H1 (cell line): ENCODE data around the gene C14orf132. TPM values are rescaled to one million over a fixed set of nuclear protein-coding genes. Genes with fewer than 3 reads are reported as not detected.

Experiments used
- CTCF ChIA-PET: fragments of 300-600 bp; sonication (Branson Sonifier 250); formaldehyde crosslinking; loops from one replicate; lab custom pipeline; 2021; ENCODE audit not compliant: partially characterized antibody; lab: Charles Lee
- POLR2A ChIA-PET: fragments of 300-600 bp; sonication (Branson Sonifier 250); formaldehyde crosslinking; loops from one replicate; lab custom pipeline; 2021; ENCODE audit warnings: inconsistent platforms; ENCODE audit not compliant: partially characterized antibody; lab: Charles Lee
- DNase-seq, 2 experiments: peaks; one replicate each; pipeline versions ENCODE4 v3.0.0 to v3.0.0-alpha.2; 2010 to 2022; ENCODE audit warnings: low spot score in 2 of 2, low read depth in 1 of 2, mixed read lengths in 1 of 2
- FAIRE-seq: peaks from 2 replicates; lab custom pipeline; 2011; peaks lifted over from hg19 to GRCh38; lab: Jason Lieb, UNC
- H2AFZ ChIP-seq: 2 replicates; pipeline ENCODE4 v1.8.1; 2012; ENCODE audit warnings: low read length, inconsistent platforms
- H2AK5ac ChIP-seq: 2 replicates; pipeline ENCODE4 v1.6.1; 2013; ENCODE audit warnings: low read depth, low read length
- H2BK120ac ChIP-seq: replicated peaks from 2 replicates; pipeline ENCODE3; 2013; ENCODE audit warnings: low read depth, low read length, inconsistent platforms
- H2BK12ac ChIP-seq: 2 replicates; pipeline ENCODE4 v1.6.1; 2013; ENCODE audit warnings: low read depth, low read length
- H2BK15ac ChIP-seq: 2 replicates; pipeline ENCODE4 v1.6.1; 2013; ENCODE audit warnings: low read length
- H2BK20ac ChIP-seq: 2 replicates; pipeline ENCODE4 v1.6.1; 2013; ENCODE audit warnings: low read length
- H2BK5ac ChIP-seq: 2 replicates; pipeline ENCODE4 v1.6.1; 2013; ENCODE audit warnings: low read depth, low read length
- H3K14ac ChIP-seq: 2 replicates; pipeline ENCODE4 v1.6.1; 2013; ENCODE audit warnings: inconsistent platforms; ENCODE audit not compliant: insufficient read length
- H3K18ac ChIP-seq: 2 replicates; pipeline ENCODE4 v1.6.1; 2013; ENCODE audit warnings: low read length; ENCODE audit errors: extremely low read depth
- H3K23ac ChIP-seq: 2 replicates; pipeline ENCODE4 v1.6.1; 2013; ENCODE audit warnings: inconsistent platforms; ENCODE audit not compliant: insufficient read length
- H3K23me2 ChIP-seq: 2 replicates; pipeline ENCODE4 v1.6.1; 2013; ENCODE audit warnings: low read depth, low read length
- H3K27ac ChIP-seq: 2 replicates; pipeline ENCODE4 v1.6.1; 2011; ENCODE audit warnings: low read depth, low read length, inconsistent platforms
- H3K27me3 ChIP-seq, 4 experiments: replicated peaks in 1 of 4; 1 replicate in 1 of 4; 2 replicates in 3 of 4; pipeline versions ENCODE4 v1.6.1 to v1.8.1; 2011 to 2013; ENCODE audit warnings: low read length in 3 of 4, mild to moderate bottlenecking in 3 of 4, inconsistent platforms in 2 of 4, mixed read lengths in 2 of 4, moderate library complexity in 1 of 4; ENCODE audit not compliant: control insufficient read depth in 3 of 4, insufficient read depth in 3 of 4; ENCODE audit errors: extremely low read depth in 1 of 4
- H3K36me3 ChIP-seq, 4 experiments: 2 replicates each; pipeline versions ENCODE4 v1.6.1 to v1.8.1; 2011 to 2013; ENCODE audit warnings: mild to moderate bottlenecking in 4 of 4, low read length in 3 of 4, moderate library complexity in 2 of 4, control low read depth in 1 of 4, inconsistent platforms in 1 of 4; ENCODE audit not compliant: insufficient read depth in 4 of 4, control insufficient read depth in 2 of 4
- H3K4ac ChIP-seq: replicated peaks from 2 replicates; pipeline ENCODE3; 2013; ENCODE audit warnings: low read length, low read depth, mixed read lengths, inconsistent platforms; ENCODE audit not compliant: insufficient read length
- H3K4me1 ChIP-seq, 4 experiments: replicated peaks in 1 of 4; 1 replicate in 1 of 4; 2 replicates in 3 of 4; pipeline versions ENCODE4 v1.6.1 to v1.8.1; 2011 to 2013; ENCODE audit warnings: low read length in 3 of 4, inconsistent platforms in 2 of 4, mixed read lengths in 1 of 4; ENCODE audit not compliant: insufficient read depth in 4 of 4, control insufficient read depth in 3 of 4
- H3K4me2 ChIP-seq, 2 experiments: 2 replicates each; pipeline versions ENCODE4 v1.6.1 to v1.8.1; 2011 to 2013; ENCODE audit warnings: low read depth in 2 of 2, low read length in 2 of 2, control low read depth in 1 of 2, inconsistent platforms in 1 of 2, mild to moderate bottlenecking in 1 of 2; ENCODE audit not compliant: insufficient read depth in 1 of 2
- H3K4me3 ChIP-seq, 4 experiments: fragments of 200-600, 300-600 bp in 1 of 4; sonication (generic), shearing (Covaris generic), sonication (Bioruptor Twin) in 1 of 4; 2 replicates each; pipeline versions ENCODE4 v1.5.1 to v1.8.1; 2011 to 2016; ENCODE audit warnings: low read length in 4 of 4, low read depth in 3 of 4, control low read depth in 2 of 4, inconsistent platforms in 2 of 4, mild to moderate bottlenecking in 2 of 4, mixed read lengths in 1 of 4, moderate library complexity in 1 of 4; ENCODE audit not compliant: insufficient read depth in 2 of 4; ENCODE audit errors: extremely low read depth in 1 of 4
- H3K56ac ChIP-seq: replicated peaks from 2 replicates; pipeline ENCODE3; 2013; ENCODE audit warnings: low read depth, mild to moderate bottlenecking, mixed read lengths, low read length, inconsistent platforms; ENCODE audit not compliant: insufficient read length
- H3K79me1 ChIP-seq: 2 replicates; pipeline ENCODE4 v1.6.1; 2013; ENCODE audit warnings: low read depth, low read length, control low read depth
- H3K79me2 ChIP-seq, 2 experiments: 2 replicates each; pipeline versions ENCODE4 v1.6.1 to v1.8.1; 2012 to 2013; ENCODE audit warnings: low read length in 2 of 2, mild to moderate bottlenecking in 2 of 2, inconsistent platforms in 1 of 2; ENCODE audit not compliant: insufficient read depth in 2 of 2, control insufficient read depth in 1 of 2
- H3K9ac ChIP-seq, 4 experiments: replicated peaks in 1 of 4; 1 replicate in 1 of 4; 2 replicates in 3 of 4; pipeline versions ENCODE4 v1.6.1 to v1.8.1; 2011 to 2013; ENCODE audit warnings: low read depth in 3 of 4, low read length in 3 of 4, control low read depth in 2 of 4, mild to moderate bottlenecking in 2 of 4, moderate library complexity in 2 of 4, inconsistent platforms in 1 of 4; ENCODE audit errors: extremely low read depth in 1 of 4
- H3K9me3 ChIP-seq, 2 experiments: 2 replicates each; pipeline versions ENCODE4 v1.6.1 to v1.8.1; 2012 to 2013; ENCODE audit warnings: mild to moderate bottlenecking in 2 of 2, moderate library complexity in 2 of 2, control low read depth in 1 of 2, inconsistent platforms in 1 of 2, low read depth in 1 of 2, low read length in 1 of 2, mixed read lengths in 1 of 2; ENCODE audit not compliant: insufficient read depth in 2 of 2
- H4K20me1 ChIP-seq, 2 experiments: replicated peaks in 1 of 2; 2 replicates each; pipeline versions ENCODE3 to v1.8.1; 2011 to 2013; ENCODE audit warnings: inconsistent platforms in 2 of 2, low read length in 2 of 2, mild to moderate bottlenecking in 1 of 2; ENCODE audit not compliant: insufficient read depth in 2 of 2, control insufficient read depth in 1 of 2
- H4K5ac ChIP-seq: 2 replicates; pipeline ENCODE4 v1.6.1; 2013; ENCODE audit warnings: low read length, low read depth, mixed read lengths, inconsistent platforms; ENCODE audit not compliant: insufficient read length
- H4K8ac ChIP-seq: 2 replicates; pipeline ENCODE4 v1.8.0; 2013; ENCODE audit warnings: mild to moderate bottlenecking, moderate library complexity, low read length, inconsistent platforms; ENCODE audit not compliant: insufficient read depth; ENCODE audit errors: extremely low read depth
- H4K91ac ChIP-seq: replicated peaks from 2 replicates; pipeline ENCODE3; 2013; ENCODE audit warnings: low read length, mixed read lengths, inconsistent platforms; ENCODE audit not compliant: insufficient read length
- CBX5 ChIP-seq: fragments of 300-800, 300-1000 bp; sonication (generic); IDR thresholded peaks from 2 replicates; pipeline ENCODE4 v1.7.1; 2016; ENCODE audit warnings: antibody characterized with exemption, low read length, low read depth
- CBX8 ChIP-seq: fragments of 300-800, 300-1000 bp; sonication (generic); IDR thresholded peaks from 2 replicates; pipeline ENCODE4 v1.7.1; 2016; ENCODE audit warnings: low read depth, low read length, borderline replicate concordance
- CEBPB ChIP-seq: IDR thresholded peaks from 2 replicates; pipeline ENCODE4 v1.6.1; 2012; ENCODE audit warnings: low read depth, low read length
- CHD1 ChIP-seq: IDR thresholded peaks from 2 replicates; pipeline ENCODE4 v1.6.1; 2012; ENCODE audit warnings: low read depth, low read length, improper control_type of control experiment
- GABPA ChIP-seq: IDR thresholded peaks from 2 replicates; pipeline ENCODE4 v1.6.1; 2011; ENCODE audit warnings: mild to moderate bottlenecking, low read length, moderate library complexity, borderline replicate concordance; ENCODE audit not compliant: insufficient read depth
- MAFK ChIP-seq: IDR thresholded peaks from 2 replicates; pipeline ENCODE4 v1.6.1; 2012; ENCODE audit warnings: low read depth, mild to moderate bottlenecking, improper control_type of control experiment, low read length
- SAP30 ChIP-seq: fragments of 300-600 bp; sonication (generic); IDR thresholded peaks from 2 replicates; pipeline ENCODE4 v1.7.1; 2012; ENCODE audit warnings: low read length, moderate library complexity, mild to moderate bottlenecking, inconsistent platforms; ENCODE audit not compliant: insufficient read depth, insufficient replicate concordance
- SIX5 ChIP-seq: IDR thresholded peaks from 2 replicates; pipeline ENCODE4 v1.6.1; 2011; ENCODE audit warnings: mild to moderate bottlenecking, low read depth, low read length
- WGBS, 2 experiments: shearing (Covaris generic) in 1 of 2; methylation state at CpG; one replicate each; pipeline versions ENCODE4 v1.1.6 to v1.1.7; 2013 to 2015; ENCODE audit warnings: low lambda C conversion rate in 2 of 2, mixed read lengths in 2 of 2, inconsistent platforms in 1 of 2, low coverage in 1 of 2, missing lambda C conversion rate in 1 of 2; ENCODE audit not compliant: insufficient replicate concordance in 2 of 2, insufficient coverage in 1 of 2, insufficient read length in 1 of 2; ENCODE audit errors: extremely low coverage in 1 of 2, missing lambda C conversion rate in 1 of 2; 5-methylcytosine and 5-hydroxymethylcytosine counted together
- polyA plus RNA-seq, 7 experiments: library from polyadenylated mRNA; depleted of rRNA in 3 of 7; stranded (reverse) in 5 of 7; unstranded in 2 of 7; fragments of >200 nt in 5 of 7; fragments of 200-250 nt in 2 of 7; gene quantifications; 1 replicate in 5 of 7; 2 replicates in 1 of 7; 4 replicates in 1 of 7; pipeline versions ENCODE4 v1.2.1 to v1.2.3, GENCODE V29; 2011 to 2013; ENCODE audit warnings: missing spikeins in 2 of 7, mixed read lengths in 2 of 7
- total RNA-seq: library from RNA; stranded (reverse); fragmentation: NEBNext Ultra II Directional; extraction: Animal tissue kit (Norgen Biotek cat#: 25700); gene quantifications from 2 replicates; pipeline ENCODE4 v1.2.1, GENCODE V29; 2021

C14orf132 gene
- total and polyA plus RNA-seq, 2 of the 8 experiments (the other 6 are each of a cell fraction or from before 2014, with no cell fraction given), result 11.7 to 32.5 TPM

DNA sequence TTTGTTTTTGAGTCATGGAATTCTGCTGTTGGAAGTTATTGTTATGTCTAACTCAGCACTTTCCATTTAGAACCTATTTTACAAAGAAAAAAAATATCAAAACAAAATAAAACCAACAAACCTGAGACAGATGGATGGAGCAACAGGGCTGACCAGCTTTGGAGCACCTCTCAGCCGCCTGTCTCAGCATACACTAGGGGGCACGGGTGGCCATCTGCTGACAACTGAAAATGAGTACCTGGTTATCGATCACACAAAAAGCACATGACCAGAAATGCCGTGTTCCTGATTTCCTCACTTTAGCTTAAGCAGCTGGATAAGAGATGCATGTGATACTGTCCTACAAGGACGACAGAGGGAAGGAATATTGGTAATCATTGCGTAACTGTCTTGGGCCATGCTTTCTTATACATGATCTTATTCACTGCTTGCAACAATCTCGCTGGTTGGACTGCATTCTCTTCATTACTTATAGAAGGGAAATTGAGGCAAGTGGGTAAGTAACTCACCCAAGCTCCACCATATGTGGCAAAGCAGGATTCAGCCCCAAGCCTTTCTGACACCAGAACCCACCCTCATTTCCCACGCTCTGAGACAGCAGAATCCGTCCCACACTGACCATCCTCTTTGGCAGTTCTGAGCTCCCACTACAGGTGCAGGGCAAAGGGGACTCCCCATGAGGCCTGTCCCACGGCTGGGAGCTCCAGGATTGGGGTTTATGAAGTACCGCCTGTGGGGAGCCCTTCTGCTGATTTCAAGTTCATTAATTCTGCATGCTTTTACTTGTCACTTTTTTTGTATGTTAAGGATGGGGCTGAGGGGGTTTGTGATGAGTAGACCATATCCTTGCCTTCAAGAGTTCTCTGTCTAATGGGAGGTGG is 43.5 kb downstream of the C14orf132 start:
- Histone ChIP-seq H3K27ac (no peak overlapping the region), H3K23me2 (no peaks in the 10 kb centered on the region; the same call in 1 of the 2 replicates), H4K91ac (no peak overlapping the region), H2AFZ (no peak overlapping the region), H3K56ac (no peak overlapping the region), H4K5ac (no peak overlapping the region), H3K4ac (no peak overlapping the region), H3K14ac (no peak overlapping the region), H2BK12ac (no peak overlapping the region), H3K23ac (no peak overlapping the region), H4K20me1 (peaks cover 0 to 3% of the 10 kb centered on the region in 2 experiments), H3K4me2 (no peak overlapping the region), H2BK120ac (no peak overlapping the region), H3K4me1 (no peaks in the 10 kb centered on the region), H2BK5ac (no peak overlapping the region), H2BK15ac (0 out of 2 replicates have a peak overlapping the region, but pooled peaks have one; percentile 48), H3K4me3 (no peak overlapping the region), H3K9me3 (no peaks in the 10 kb centered on the region), H3K9ac (no peak overlapping the region), H3K18ac (no peak overlapping the region), H2AK5ac (no peak overlapping the region), H3K79me2 (no peaks in the 10 kb centered on the region), H4K8ac (no peak overlapping the region), H3K36me3 (peaks cover 0 to 12% (median 4%) of the 10 kb centered on the region in 4 experiments; a peak in 4 of 8 replicates), H3K27me3 (no peaks in the 10 kb centered on the region), H3K79me1 (peaks cover 6% of the 10 kb centered on the region; the same call in 1 of the 2 replicates), H2BK20ac (no peak overlapping the region)
- no peak for DNase-seq
- TF ChIP-seq CBX8 (no peak), CEBPB (peak; percentile 58), GABPA (no peak), CBX5 (no peak), CHD1 (no peak), MAFK (no peak), SIX5 (no peak), SAP30 (no peak)
- WGBS, 2 experiments, result 93% methylated on average over 11 of the region's 11 CpGs; no CpG with 5 or more reads in 1 of the 2 experiments
- no peak for FAIRE-seq
- ChIA-PET POLR2A (interaction anchor here (1.1 to 1.6 kb wide), 4 partner anchors 11 to 16 kb away, joined by 3 to 5 read pairs (median 3); no protein-coding TSS in a partner anchor), CTCF (interaction anchor here (0.7 to 3.0 kb wide), 11 partner anchors 11 to 523 kb away, joined by 3 to 15 read pairs (median 3); no protein-coding TSS in a partner anchor)
